Right ventricle myocardium superior (tissue), 1 donor: Measurements from ENCODE around the gene RBMS3. TPM values are rescaled to one million over a fixed set of nuclear protein-coding genes. Genes with fewer than 3 reads are reported as not detected.

Source experiments
- ATAC-seq: fragments of 200-7000 bp; cut with Tn5 transposase; one replicate; pipeline ENCODE4 v1.9.1; 2020; ENCODE audit warnings: mild to moderate bottlenecking; ENCODE audit not compliant: poor library complexity
- DNase-seq: peaks from one replicate; pipeline ENCODE4 v3.0.0-alpha.2; 2020
- intact Hi-C: fragments of 100-400 bp; cut with DNase I; formaldehyde crosslinking; loops from one replicate; pipeline ENCODE4 v1.11.2; 2022
- total RNA-seq: library from RNA; stranded (reverse); fragmentation: NEBNext Ultra II Directional; extraction: Animal tissue kit (Norgen Biotek cat#: 25700); gene quantifications from one replicate; pipeline ENCODE4 v1.2.1, GENCODE V29; 2021
- donor health status: DM: no; HTN: yes; CAD: no; lungs with severe emphysema.

The RBMS3 gene
- total RNA-seq, 1 donor from 2014 or later: 25.3 TPM

DNA sequence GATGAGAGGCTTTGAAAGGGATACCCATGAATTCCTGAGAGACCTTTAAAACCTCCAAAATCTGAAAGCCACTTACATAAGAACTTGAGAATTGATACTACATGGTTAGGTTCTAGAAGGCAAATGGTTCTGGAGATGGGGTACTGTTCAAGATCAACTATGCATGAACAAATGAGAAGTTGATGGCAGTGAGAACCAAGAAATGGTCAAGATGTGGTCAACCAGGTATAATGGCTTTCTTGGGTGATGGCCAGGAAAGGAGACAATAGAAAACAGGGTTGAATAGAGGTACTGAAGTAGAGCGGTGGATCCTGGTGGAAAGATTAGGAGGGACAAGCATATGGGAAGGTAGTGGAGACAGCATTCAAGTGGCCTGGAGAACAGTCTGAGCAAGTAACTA lies 200.4 kb downstream of the RBMS3 start:
- ATAC-seq: no peak
- intact Hi-C loops: no loop called here
- DNase-seq: no peak

- DNase-seq (no peak), ATAC-seq (no peak)
- intact Hi-C loops: no loop called here
Observed at GRCh38 chr3:29481969-29482767, 201.3 kb downstream of the RBMS3 start.

DNA sequence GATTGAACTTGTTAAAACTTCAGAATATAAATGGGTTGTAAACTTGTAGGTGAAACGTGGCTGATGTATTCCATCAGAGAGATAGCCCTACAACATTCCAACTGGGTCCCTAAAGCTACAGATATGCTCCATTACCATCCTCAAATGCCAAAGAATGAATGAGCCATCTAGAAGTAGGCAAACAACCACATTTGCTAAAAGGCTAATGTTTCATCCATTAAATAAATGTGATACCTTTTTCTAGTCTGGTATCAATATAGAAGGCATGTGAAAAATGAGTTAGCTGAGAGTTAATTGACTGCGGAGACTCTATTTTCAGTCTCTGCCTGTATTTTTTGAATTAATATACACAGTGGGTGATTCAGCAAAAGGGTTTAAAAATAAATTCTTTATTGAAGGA lies 203.8 kb downstream of the RBMS3 start:
- intact Hi-C loops: no loop called here
- DNase-seq: no peak
- ATAC-seq: no peak

GRCh38 chr3:29486096-29486495 lies 205.2 kb downstream of the RBMS3 start:
- ATAC-seq: peak; percentile 41
- no peak for DNase-seq

GRCh38 chr3:29486917-29487316 lies 206.0 kb downstream of the RBMS3 start:
- no peak for DNase-seq
- intact Hi-C loops: no loop called here
- ATAC-seq: no peak

More at GRCh38 chr3:29486096-29486495, 205.2 kb downstream of the RBMS3 start:
- intact Hi-C loops: no loop called here

DNA sequence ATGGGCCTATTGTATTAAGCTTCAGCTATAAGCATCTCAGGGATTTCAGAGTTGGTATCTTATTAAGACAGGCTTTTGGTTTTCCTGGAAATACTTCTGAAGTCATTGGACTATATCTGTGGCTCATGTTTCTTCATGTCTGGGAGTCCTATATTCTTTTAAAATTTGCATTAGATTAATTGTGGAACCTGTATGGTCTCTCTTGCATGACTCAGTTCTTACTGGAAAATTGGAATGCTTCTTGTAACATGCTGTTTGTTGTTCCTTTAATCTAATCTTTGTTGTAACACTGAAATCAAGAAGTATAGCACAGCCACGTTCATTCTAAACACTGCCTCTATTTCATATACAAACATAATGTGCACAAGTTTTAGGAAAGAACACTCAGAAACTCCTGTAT lies 208.1 kb downstream of the RBMS3 start:
- no peak for ATAC-seq
- no peak for DNase-seq
- intact Hi-C loops: no loop called here

DNA sequence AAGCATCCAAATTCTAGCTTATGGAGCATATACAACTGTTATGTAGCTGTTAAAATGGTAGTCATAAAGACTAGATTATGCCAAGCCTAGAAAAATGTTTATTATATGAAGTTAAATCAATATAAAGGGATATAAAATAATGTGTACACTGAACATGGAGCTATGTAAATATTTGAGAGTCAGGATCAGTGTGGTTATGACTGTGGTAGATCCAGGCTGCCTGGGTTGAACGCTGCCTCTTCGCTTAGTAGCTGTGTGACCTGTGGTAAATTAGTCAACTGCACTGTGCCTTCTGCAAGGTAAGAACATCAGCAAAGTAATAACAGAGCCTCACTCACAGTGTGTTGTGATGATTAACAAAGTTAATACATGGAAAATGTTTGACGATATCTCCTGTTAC lies 212.2 kb downstream of the RBMS3 start:
- ATAC-seq (no peak), DNase-seq (no peak)
- intact Hi-C loops: no loop called here

DNA sequence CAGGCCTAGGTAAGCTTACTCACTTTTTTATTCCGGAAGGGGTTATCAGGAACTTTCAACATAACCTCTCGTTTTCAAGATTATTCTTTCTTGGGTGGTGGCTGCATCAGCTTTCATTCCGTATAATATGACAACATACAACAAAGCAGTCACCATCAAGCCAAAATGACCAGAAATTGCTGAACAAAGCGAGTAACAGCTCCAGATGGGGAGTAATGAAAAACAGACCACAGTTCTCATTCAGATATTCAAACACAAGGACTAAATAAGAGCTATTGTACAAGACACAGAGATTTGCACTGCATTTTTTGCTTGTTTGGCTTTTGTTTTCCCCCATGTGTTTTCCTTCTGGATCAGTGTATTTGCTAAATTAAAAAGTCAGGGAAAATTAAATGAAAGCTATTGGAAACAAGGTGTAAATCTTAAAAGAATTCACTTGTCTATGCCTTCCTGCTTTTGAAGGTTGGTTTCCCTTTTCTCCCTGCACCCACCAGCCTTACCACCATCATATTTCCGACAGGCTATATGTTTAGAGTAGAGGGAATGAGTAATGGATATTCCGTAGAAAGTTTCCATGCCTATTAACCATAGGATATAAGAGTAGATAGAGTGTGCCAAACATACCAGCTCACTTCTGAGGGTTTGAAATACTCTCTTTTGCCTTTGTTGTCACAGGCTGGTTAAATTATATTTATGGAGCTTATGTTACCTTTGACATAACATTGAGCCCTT lies 213.6 kb downstream of the RBMS3 start:
- ATAC-seq: peak; percentile 70
- intact Hi-C loops: no loop called here
- DNase-seq: no peak

- ATAC-seq: no peak
- intact Hi-C loops: no loop called here
Observed at GRCh38 chr3:29497282-29497681, 216.4 kb downstream of the RBMS3 start.

GRCh38 chr3:29502771-29503170 lies 221.9 kb downstream of the RBMS3 start:
- ATAC-seq: no peak
- no peak for DNase-seq
- intact Hi-C loops: loop anchor here (10.0 kb wide), 1 partner anchor 218 kb away; the partner anchor contains the start of gene RBMS3

More at GRCh38 chr3:29497282-29497681, 216.4 kb downstream of the RBMS3 start:
- no peak for DNase-seq

DNA sequence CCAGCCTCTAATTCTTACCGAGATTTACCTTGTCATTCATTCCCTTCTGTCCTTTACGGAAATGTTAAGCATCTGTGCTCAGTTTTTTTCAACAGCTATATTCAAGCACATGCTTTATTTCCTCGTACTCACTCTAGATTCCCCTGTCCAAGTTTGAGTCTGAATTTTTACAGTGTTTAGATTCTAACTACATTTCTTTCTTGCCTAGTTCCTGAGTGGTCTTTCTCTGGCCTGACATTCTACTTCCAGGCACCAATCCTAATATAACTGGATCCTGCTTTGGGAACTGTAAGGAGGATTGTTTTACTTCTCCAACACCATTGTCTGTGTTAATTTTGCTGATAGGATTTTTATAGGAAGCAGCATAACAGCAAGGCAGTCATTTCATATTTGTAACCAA lies 222.4 kb downstream of the RBMS3 start:
- DNase-seq (no peak), ATAC-seq (no peak)
- intact Hi-C loops: loop anchor here (10.0 kb wide), 1 partner anchor 219 kb away; the partner anchor contains the start of gene RBMS3

- DNase-seq (no peak), ATAC-seq (peak; percentile 93)
- intact Hi-C loops: loop anchor here (10.0 kb wide), 1 partner anchor 219 kb away; the partner anchor contains the start of gene RBMS3
Observed at GRCh38 chr3:29503958-29504357, 223.1 kb downstream of the RBMS3 start.

DNA sequence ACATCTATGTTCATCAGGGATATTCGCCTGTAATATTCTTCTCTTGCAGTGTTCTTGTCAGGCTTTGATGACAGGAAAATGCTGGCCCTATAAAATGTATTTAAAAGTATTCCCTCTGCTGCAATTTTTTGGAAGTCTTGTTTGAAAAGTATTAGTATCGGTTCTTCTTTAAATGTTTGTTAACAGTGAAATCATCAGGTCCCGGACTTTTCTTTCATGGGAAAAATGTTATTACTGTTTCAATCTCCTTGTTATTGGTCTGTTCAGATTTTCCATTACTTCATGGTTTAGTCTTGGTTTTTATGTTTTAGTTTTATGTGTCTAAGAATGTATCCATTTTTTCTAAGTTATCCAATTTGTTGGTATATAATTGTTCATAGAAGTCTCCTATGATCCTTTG lies 225.6 kb downstream of the RBMS3 start:
- intact Hi-C loops: loop anchor here (10.0 kb wide), 1 partner anchor 222 kb away; the partner anchor contains the start of gene RBMS3
- ATAC-seq (no peak), DNase-seq (no peak)

DNA sequence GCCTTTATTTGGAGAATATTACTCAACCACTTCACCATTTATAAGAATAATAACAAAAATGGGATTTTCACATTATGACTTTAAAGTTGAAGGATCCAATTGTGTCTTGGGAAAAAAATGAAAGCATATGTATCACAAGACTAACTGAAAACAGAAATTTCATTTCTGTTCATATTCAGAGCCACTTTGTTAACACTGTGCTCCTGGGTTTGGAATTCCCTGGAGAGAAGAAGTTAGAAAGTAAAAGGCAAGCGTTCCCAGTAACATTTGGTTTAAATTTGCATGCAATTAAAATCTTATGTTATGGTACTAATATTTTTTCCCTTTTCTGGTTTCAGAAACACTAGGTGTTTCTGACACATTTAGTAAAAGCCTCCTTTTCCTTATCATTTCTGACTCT lies 230.8 kb downstream of the RBMS3 start:
- DNase-seq (no peak), ATAC-seq (no peak)
- intact Hi-C loops: no loop called here

- intact Hi-C loops: no loop called here
- DNase-seq: no peak
Observed at GRCh38 chr3:29512641-29513040, 231.8 kb downstream of the RBMS3 start.

GRCh38 chr3:29513236-29513635 lies 232.4 kb downstream of the RBMS3 start:
- DNase-seq: peak; percentile 42
- ATAC-seq: peak; percentile 72
- intact Hi-C loops: no loop called here

More at GRCh38 chr3:29512641-29513040, 231.8 kb downstream of the RBMS3 start:
- ATAC-seq: no peak

DNA sequence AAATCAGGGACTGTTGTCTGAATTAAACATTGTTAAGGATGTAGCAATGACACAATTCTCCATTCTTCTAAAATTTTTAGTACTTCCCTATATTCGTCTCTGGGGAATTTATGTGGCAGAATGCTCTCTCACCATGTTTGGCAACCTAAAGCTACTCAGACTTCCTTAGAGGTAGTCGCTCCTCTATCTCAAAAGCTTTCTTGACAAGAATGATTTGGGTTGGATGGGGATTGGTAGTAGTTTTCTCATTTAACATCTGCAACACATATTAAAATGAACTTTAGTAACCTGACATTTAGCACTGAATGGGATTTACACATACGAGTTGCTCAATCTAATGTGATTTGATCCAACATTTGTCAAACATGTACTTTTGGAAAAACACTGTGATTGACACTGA lies 233.3 kb downstream of the RBMS3 start:
- ATAC-seq (peak; percentile 80), DNase-seq (no peak)
- intact Hi-C loops: no loop called here

DNA sequence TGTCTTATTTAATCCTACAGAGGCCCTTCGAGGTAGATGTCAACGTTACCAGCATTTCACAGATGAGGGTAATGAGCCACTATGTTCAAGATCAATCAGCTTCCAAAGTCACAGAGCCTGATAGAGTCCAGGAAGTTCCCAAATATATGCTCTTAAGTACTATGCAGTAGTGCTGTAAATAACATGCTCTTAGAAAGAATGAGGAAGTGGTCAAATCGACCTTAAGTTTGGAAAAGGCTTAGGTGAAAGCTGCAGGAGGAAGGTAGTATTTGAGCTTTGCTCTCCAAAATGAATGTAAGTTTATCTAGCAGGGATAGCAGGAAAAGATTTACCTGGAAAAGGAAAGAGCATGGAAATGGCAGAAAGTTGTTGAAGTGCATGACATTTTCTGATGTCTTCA lies 234.0 kb downstream of the RBMS3 start:
- ATAC-seq (no peak), DNase-seq (no peak)
- intact Hi-C loops: no loop called here

- DNase-seq (no peak), ATAC-seq (no peak)
- intact Hi-C loops: no loop called here
Observed at GRCh38 chr3:29515451-29515850, 234.6 kb downstream of the RBMS3 start.

GRCh38 chr3:29516164-29516563 lies 235.3 kb downstream of the RBMS3 start:
- no peak for DNase-seq
- intact Hi-C loops: no loop called here
- ATAC-seq: no peak
